GM10266 (cell line): Measurements from ENCODE around the gene TRIP4.

Experiments used
- DNase-seq: peaks from one replicate; pipeline ENCODE4 v3.0.0; 2012; ENCODE audit errors: extremely low spot score
- TF ChIP-seq, protein P1 (sequence below): IDR thresholded peaks from 2 replicates; pipeline ENCODE4 v1.5.1; 2012; ENCODE audit warnings: mild to moderate bottlenecking, low read depth; ENCODE audit not compliant: control insufficient read depth, insufficient read depth; ENCODE audit errors: missing control alignments

Gene TRIP4

DNA sequence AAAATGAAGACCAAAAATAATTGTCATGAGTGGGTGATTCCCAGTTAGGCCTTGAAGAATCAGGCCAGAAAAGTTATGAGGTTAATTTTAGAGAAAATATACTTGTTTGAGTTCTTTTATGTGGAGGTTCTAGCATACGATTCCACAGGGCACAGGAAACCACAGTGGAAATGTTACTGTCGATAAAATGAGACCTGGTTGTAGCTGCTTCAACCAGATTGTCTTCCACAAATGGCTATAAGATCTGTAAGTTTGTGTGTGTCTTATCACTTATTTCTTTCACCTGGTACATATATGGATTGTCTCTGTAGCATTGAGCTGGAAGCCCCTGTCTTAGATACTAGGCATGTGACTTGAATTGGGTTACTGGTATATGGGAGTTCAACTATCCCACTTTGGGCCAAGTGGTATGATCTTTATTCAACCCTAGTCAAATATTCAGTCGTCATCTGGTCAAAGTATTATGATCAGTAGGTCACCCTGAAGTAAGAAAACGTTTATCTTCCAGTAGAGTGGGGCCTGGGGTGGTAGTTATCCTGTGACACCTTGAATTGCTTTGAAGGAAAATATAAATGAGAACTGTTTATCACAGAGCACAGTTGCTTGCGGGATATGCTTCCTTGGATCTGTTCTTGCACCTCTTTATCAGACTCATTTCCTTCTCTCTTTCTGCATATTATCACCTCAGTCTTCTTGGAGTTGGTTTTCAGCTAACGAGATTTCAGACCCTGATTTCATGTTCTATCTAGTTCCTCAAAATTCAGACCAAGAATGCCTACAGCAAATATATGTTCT, 51.2 kb downstream of the TRIP4 start:
- TF ChIP-seq, protein P1, sequence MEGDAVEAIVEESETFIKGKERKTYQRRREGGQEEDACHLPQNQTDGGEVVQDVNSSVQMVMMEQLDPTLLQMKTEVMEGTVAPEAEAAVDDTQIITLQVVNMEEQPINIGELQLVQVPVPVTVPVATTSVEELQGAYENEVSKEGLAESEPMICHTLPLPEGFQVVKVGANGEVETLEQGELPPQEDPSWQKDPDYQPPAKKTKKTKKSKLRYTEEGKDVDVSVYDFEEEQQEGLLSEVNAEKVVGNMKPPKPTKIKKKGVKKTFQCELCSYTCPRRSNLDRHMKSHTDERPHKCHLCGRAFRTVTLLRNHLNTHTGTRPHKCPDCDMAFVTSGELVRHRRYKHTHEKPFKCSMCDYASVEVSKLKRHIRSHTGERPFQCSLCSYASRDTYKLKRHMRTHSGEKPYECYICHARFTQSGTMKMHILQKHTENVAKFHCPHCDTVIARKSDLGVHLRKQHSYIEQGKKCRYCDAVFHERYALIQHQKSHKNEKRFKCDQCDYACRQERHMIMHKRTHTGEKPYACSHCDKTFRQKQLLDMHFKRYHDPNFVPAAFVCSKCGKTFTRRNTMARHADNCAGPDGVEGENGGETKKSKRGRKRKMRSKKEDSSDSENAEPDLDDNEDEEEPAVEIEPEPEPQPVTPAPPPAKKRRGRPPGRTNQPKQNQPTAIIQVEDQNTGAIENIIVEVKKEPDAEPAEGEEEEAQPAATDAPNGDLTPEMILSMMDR: no peak
- no peak for DNase-seq

DNA sequence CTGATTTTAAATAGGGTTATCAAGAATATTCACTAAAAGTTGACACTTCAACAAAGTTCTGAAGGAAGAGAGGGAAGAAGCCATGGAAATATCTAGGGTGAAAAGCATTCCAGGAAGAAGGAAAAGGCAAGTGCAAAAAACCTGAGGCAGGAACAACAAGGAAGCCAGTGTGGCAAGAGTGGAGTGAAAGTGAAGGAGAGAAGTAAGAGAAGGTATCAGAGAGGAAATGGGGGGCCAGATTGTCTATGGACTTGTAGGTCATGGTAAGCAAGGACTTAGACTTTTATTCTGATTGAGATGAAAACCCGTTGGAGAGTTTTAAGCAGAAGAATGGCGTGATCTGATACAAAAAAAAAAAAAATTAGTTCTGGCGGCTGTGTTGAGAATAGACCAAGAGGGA, 54.2 kb downstream of the TRIP4 start:
- TF ChIP-seq, protein P1: no peak
- no peak for DNase-seq

DNA sequence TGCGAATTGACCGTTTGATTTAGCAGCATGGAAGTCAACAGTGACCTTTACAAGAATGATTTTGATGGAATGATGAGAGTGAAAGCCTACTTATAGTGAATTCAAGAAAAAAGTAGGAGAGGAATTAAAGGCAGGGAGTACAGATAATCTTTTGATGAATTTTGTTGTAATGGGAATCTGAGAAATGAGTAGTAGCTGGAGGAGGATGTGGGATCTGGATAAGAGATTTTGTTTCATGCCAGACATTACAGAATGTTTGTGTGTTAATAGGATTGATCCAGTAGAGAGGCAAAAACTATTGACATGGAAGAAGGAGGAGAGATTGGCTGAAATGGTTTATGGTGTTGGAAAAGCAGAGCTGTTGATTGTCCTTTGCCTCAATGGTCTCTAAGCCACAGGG, 55.4 kb downstream of the TRIP4 start:
- DNase-seq: no peak
- TF ChIP-seq, protein P1: no peak

DNA sequence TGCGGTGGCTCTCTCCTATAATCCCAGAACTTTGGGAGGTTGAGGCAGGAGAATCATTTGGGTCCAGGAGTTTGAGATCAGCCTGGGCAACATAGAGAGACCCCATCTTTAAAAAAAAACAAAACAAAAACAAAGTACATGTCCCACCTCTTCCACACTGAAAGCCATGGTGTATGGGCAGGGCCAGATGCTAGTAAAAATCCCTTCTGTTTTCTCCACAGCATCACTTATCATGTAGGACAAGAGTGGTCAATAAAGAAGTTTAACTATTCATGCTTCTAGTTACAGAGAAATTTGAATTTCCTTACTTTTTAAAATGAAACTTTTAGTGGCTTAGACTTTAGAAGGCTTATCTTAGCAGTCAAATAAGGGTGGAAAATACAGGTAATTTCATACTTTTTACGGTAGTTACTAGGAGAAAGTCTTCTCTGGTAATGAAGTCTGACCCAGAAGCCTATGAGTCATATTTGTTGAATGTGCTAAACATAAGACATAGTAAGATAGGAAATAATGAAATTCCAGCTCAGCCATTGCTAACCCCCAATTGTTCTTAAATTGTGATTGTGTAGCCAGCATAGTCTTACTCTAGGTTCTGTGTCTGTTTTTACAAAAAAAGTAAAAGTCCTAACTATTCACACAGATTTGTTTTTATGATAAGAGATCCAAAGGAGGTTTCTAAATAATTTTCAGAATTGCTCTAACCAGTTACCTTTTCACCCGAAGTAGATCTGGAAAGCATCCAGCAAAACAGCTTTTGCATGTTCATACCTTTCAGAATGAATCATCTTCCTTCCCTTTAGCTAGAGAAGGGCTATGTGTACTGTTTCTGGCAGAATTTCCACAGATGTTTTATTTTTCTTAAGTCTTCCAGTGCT, 56.3 kb downstream of the TRIP4 start:
- TF ChIP-seq, protein P1: no peak
- peak; percentile 58 for DNase-seq

DNA sequence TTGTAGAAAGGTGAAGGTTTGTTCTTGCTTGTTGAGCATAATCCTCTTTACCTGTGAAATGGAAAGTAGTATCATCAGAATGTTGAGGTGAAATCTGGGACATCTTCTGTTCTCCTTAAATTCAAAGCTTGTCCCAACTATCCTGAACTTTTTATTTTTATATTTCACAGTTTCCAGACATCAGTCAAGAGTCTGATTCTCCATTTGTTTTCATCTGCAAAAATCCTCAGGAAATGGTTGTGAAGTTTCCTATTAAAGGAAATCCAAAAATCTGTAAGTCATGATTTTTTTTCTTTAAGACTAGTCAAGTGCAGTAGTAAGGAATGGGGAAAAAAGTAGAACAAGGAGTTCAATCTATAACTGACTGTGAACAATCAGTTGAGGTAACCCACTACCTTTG, 57.2 kb downstream of the TRIP4 start:
- TF ChIP-seq, protein P1: no peak
- DNase-seq: no peak

DNA sequence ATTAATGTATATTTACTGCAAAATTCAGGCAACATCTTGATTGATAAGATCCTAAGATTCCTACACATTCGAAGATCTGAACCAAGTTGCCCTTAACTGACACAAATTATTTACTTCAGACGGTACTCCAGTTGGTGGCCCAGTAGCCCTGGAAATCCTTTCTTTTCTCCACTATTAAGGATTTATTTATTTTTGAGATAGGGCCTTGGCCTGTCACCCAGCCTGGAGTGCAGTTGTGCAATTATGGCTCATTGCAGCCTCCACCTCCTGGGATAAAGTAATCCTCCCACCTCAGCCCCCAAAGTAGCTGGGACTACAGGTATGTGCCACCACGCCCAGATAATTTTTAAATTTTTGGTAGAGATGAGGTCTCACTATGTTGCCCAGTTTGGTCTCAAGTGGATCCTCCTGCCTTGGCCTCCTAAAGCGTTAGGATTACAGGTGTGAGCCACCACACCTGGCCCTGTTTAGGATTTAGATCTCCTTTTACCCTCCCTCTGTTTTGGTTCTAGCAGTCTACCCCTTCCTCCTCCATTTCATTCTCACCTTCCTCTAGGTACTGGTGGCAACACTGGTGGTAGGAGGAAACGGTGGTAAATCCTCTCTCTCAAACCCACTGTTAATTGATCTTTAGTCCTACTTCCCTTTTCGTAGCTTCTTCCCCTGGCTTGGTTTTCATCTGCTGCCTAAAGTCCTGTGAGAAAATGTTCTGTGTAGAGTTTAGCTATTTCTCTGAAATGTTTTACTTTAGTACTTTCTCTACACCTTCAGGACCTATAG, 60.1 kb downstream of the TRIP4 start:
- no peak for DNase-seq
- TF ChIP-seq, protein P1: no peak
